Stimulated activated CD8-positive, alpha-beta memory T cell treated with anti-CD3 and anti-CD28 coated beads, Interleukin-7, amount 100 ng/mL, for 1 hour (primary cell): Measurements from ENCODE around the gene KRT4.

Experiments
- DNase-seq, 2 donors: peaks; one replicate each; pipeline ENCODE4 v3.0.0-alpha.2; 2020; ENCODE audit warnings: low read depth in 2 of 2

KRT4 gene

DNA sequence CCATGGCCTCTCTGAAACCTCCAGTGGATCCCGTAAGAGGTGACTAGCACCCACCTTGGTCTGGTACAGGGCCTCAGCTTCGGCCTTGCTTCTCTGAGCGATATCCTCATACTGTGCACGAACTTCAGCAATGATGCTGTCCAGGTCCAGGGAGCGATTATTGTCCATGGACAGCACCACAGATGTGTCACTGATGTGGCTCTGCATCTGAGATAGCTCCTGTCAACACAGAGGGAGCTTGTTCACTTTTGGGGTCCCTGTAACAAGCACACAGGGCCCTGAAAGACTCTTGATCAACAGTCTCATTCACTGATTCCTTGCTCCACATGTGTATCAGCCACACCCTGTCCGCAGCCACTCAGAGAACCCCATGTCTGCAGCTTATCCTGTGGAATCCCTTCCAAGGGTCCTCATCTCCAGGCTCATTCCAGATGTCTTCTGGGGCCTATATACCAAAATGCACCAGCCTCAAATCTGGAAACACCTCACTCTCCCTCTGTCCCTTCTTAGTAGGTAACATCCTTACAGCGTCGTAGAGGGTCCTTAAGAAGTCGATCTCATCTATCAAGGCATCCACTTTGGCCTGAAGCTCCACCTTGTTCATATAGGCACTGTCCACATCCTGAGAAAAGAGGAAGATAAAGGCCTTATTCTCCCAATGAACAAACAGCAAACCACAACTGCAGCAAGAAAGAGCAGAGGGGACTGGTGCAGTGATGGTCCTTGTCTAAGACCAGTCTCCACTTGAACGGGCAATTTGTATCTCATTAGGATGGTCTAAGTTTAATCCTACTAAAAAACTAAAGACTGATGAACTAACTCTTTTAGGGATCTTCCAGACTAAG, 21.5 kb downstream of the KRT4 start:
- DNase-seq = no peak

DNA sequence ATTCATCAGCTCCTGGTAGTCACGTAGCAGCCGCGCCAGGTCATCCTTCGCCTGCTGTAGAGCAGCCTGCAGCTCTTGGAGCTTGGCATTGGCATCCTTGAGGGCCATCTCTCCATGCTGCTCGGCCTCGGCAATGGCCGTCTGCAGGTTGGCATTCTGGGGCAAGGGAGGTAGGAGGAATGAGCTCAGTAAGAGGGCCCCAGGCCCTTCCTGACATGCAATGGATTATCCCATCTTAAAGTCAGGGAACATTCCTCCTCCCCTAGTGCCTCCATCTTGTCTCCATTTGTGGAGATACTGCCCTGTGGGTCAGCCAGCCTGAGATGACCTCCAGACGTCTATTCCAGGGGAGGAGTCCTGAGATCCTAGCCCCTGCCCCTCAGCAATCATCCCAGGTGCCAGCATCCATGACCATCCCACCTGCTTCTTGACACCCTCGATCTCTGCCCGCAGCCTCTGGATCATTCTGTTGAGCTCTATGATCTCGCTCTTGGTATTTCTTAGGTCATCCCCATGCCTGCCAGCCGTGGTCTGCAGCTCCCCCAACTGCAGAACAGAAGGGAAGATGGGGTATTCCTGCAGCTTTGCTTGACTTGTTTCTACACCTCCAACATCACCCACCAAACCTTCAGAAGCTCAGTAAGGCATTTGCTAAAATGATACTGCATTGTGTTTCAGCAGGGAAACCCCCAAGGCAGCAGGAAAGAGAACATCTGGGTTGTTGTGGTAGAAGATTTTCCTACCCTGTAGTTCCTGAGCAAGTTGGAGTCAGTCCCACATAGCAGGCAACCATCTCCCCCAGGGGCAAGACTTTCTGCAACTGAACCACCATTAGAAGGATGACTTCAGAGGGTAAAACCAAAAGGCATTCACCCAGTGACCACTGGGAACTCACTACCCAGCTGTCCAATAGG, 22.4 kb downstream of the KRT4 start:
- DNase-seq = no peak

DNA sequence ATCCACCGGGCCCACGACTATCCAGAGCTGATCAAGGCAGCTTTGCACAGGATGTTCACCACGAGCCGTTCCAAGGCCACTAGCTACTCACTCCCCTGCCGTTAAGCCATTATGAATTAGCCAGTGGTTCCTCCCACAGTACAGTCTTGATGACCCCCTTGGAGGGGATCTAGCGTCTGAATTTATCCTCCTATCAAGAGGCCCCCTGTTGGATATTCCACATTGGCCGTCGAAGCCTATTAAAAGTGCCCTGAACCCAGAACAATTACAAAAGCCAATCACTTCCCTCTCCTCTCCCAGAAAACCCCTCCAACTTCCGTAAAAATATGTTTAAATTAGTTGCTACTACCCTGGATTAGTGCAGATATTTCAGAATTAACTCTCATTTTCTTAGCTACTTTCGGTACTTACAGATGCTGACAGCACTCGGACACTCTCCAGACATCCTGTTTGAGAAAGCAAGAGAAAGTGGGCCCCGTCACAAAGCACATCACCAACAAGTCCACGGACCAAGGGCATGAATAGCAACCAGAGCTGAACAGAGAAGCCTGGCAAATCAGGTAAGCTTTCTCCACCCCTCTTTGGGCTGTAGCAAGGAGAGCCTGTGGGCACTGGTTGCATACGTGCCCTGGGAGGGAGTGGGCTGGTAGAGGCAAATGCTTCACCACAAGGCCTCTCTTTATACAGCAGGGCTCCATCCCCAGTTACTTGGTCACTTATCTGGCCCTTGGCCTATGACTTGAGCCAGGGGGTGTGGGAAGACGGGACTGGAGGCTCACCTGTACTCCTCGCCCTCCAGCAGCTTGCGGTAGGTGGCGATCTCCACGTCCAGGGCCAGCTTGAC, 23.3 kb downstream of the KRT4 start:
- DNase-seq = no peak

DNA sequence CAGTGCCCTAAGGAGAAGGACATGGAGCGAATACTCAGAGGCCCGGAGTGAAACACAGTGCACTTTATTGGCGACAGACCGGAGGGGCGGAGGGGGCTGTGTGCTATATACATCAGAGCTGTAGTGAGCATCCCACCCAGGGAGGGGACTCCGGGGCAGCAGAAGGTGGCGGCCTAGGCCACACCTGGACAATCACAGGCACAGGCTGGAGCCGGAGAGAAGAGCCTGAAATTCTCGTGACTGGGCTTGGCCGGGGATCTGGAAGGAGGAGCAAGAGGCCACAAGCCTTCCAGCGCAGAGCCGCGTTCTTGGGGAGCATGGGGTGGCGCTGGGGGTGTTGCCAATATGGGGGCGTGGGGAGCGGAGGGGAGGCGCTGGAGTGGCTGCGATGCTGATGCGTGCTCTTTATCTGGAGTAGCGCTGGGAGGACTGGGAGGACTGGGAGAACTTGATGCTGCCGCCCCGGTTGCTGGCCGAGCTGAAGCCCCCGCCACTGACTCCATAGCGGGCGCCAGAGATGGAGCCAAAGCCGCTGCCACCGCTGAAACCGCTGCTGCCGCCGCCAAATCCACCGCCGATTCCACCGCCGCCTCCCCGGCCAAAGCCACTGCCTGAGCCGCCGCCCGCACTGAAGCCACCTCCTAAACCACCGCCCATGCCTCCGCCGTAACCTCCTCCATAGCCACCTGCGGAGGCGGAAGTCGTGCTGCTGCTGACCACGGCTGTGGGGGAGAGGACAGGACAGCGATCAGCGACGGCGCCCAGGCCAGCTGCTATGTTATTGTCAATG, 24.1 kb downstream of the KRT4 start:
- no peak for DNase-seq

DNA sequence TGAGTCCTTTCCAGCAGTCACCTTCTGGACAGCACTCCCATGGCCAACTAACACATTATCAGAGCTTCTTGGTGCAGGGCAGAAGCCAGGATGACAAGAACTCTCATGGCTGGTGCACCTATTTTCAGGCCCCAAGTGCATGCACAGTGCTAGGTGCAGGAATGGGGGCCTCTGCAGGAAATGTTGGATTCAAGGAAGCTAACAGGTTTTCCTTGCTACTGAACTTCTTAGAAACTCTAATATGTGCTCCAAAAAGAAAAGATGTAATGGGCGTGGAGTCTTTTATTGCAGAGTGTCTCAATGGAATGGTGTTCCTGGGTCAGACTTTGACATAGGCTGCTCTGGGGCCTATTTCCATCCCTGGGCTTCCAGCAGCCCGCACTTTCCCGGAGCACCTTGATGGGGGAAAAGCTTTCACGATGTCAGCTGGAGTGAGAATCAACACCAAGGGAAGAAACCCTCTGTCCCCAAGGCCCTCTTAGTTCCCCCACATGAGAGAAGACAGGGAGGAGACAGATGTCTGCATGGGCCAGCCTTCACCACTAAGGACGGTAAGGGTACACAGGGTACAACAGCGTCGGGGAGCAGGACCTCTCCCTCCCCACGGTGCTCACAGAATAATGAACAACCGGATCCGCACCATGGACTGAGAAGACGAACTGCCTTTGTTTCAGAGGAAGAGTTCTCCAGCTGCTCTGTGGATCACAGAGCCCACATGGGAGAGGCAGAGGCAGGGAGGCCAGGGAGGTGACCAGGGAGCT, 24.9 kb downstream of the KRT4 start:
- DNase-seq = no peak

DNA sequence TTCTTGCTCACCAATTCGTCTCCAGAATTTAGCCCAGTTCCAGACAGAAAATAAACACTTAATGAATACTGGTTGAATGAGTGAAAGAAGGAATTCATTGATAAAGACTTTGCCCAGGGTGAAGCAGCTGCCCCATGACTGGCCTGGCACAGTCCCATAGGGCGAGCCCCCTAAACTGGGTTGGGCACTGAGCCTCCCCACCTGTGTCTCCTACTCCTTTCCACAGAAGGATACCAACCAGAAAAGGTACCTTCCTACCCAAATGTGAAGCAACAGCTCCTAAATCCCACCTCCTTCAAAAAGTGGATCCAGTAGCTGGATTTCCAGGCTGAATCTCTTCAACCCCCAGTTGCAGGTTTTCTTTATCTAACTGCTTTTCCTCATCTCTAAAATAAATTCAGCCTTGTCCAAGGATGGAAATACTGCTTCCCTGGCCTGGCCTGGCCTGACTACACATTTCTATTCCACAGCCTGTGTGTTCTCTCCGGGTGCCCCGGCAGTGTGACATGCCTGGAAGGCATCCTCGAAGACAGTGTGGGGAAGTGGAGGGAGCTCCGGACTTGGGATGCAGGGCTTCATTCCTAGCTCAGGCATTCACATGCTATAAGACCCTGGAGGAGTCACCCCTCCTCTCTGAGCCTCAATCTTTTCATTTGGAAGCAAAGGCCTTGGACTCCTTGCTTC, 25.6 kb downstream of the KRT4 start:
- no peak for DNase-seq

DNA sequence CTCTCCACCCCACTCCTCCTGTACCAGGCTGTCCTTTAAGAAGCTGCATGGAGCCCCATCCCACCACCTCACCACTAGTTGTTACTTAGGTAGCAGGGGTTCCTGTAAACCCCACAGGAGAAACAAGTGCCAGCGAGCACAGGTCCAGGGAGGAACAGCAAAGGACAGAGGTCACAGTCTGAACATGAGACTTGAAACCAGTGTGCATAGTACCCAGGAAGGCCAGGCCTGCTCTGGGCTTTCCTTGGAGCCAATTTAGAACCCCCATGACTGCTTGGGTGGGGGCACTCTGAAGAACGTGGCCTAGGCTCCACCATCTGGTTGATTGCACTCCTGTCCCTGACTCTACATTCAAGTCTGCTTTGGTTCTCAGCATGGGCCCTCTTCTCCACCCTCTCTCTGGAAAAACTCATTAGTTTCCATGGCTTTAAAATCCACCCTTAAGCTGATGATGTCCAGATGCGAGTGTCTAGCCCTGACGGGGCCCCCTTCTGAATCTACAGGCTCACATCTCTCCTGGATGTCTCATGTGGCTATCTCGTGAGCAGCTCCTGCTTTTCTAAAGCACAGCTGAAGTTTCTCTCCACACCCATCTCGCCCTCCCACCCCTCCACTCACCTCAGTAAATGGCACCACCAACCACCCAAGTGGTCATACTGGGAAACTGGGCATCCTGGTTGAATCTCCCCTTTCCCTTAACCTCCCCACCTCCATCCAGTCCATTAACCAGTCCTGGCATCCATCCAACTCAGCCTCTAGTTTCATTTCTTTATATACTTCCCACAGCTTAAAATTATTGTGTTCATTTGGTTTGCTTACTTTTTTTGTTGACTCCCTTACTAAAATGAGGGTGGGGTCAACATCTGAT, 26.4 kb downstream of the KRT4 start:
- DNase-seq = no peak

DNA sequence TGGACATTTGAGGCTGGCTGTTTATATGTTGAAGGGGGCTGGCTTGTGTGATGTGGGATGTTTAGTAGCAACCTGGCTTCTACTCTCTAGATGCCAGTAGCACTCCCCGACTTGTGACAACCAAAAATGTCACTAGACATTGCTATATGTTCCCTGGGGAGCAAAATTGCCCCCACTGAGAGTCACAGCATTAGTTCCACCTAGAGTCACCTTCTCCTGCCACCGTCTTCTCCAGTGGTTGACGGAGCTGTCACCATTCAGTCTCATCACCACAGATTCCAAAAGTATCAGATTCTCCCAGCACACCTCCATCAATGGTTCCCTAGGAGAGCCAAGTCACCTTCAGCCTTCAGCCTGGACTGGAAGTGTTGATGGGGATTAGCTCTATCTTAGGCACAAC, 29.0 kb downstream of the KRT4 start:
- DNase-seq = no peak

DNA sequence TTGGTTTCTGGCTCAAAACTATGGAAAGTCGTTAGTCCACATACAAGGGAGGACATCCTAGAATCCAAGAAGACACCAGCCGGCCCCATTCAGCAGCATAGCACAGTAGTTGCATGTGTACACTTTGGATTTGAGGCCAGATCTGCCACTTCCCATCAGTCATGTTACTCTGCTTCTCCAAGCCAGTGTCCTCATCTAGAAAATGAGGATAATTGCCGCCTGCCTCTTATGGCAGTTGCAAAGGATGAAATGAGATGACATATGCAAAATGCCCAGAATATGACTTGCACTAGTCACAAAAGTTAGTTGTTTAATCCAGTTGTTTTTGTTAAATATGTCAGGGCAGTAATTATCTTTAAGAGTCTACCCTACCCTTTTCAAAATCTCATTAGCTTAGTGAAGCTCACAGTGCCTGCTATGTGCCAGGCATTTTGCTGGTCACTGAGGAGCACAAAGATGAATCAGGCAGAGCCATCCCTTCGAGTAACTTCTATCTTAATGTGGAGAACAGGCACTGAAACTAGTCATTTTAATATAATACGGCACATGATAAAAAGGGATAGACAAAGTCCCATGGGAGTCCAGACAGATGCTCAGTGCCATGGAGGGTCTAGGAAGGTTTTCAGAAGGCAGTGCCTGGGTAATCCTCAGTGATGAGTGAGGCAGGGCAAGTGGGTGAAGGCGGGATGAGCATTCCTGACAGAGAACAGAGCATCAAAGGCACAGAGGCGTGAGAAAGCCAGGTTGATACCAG, 30.2 kb downstream of the KRT4 start:
- no peak for DNase-seq

DNA sequence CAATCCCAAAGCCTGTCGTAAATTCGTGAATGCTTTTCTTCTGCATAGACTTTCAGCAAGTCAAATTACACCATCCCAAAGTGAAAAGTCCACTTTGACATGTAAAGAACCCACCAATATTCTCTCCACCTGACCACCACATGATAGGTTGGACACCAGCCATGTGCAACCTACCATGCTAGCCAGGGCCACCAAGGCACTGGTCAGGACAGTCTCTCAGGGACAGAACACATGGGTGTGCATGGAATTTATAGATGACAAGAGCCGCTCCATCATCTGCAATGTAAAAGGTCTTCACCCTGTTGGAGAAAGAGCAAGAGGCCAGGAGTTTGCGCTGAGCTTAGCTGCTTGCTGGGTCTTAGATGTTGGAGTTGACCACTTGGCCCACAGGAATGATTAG, 31.4 kb downstream of the KRT4 start:
- no peak for DNase-seq

DNA sequence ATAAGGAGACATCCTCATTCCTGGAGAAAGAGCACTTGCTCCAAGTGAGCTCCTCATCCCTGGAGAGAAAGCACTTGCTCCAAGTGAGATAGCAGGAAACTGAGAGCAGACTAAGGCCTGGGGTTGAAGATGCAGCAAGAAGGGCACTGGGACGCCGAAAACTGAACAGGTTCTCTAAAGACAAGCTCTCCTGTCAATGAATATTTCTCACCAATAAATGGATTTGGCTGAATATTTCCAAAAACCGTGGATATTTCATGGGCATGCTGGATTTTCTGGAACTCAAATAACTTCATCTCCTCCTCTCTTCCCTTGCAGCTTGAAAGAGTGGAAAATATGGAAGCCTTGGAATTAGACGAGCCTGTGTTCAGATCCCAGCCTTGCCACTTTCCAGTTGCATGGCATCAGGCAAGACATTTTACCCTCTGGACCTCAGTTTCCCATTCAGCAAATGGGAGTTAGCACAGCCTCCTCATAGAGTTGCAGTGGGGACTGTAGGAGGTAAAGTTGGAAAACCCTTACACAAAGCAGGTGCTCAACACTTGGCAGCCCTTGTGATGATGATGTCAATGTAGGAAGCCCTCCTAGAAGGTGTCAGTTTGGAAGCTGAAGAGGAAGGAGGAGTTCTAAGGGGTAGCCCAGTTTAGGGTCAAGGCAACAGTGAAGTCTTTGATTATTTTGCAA, 32.4 kb downstream of the KRT4 start:
- no peak for DNase-seq

DNA sequence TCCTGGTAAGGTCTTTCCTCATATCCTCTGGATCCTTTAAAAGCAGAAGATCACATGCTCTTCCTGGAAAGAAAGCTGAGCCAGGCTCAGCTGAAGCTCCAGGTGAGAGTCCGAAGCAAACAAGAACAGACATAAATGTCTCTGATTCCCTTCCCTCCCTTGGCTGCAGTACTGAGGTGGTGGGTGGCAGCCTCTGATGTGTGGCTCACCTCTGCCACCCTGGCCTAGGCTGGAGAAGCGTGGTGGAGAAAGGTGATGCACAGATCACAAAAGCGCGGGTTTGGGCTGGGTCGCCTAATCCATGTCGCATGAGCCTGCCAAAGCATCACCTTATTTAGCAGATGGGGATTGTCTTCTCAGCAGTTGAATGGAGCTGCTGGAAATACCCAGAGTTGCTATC, 34.0 kb downstream of the KRT4 start:
- no peak for DNase-seq

DNA sequence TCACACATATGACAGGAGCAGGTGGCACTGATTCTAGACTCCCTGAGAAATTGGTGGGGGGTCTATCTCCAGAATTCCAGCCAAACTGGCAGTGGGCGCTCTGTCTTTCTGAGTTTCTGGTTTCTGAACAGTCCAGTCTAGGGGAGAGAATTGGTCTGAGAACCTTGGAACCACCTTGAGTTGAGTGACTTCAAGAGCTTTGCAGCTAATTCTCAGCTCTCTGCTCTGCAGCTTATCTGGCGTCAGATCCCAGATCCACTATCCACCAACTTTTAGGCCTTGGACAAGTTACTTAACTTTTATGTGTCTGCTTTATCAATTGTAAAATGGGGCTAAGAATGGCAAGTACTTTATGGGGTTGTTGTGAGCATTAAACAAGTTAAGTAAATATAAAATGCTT, 35.1 kb downstream of the KRT4 start:
- no peak for DNase-seq

DNA sequence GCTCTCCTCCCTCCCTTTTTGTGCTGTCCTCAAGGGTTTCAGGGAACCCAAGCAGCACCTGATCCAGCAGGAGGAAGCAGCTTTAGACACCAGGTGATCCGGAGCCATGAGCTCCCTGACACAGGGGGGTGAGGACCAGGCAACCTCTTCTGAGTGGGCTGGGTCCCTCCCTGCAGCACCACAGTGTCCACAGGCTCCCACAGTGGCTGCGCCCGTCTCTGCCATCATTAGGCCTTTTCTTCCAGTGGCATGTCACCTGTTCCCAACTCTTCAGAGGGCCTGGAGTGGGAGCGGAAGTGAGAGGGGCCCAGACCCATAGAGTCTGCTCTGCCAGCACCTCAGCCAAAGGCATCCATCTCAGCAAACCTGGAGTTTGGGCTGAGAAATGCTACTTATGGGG, 36.4 kb downstream of the KRT4 start:
- no peak for DNase-seq

DNA sequence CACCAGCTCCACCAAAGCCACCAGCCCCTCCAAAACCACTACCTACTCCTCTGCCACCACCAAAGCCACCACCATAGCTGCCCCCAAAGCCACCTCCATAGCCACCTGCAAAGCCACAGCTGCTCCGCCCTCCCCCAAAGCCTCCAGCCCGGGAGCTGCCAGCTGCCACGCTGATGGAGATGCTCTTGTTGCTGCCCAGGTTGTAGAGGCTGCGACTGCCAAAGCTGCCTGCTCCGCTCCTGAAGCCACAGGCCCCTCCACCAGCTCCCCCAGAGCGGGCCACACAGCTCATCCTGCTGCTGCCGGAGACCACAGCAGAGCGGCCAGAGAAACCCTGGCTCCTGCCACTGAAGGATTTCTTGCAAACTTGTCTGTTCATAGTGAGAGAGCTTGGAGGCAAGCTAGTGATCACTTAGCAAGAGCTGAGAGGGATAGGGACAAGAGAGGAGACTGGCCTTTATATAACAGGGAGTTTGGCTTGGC, 37.0 kb downstream of the KRT4 start, which contains the start of gene KRT76:
TSS of gene KRT76 (minus strand) at position 433 of the 483 bp plus-strand sequence. CDS start at position 379, 54 bp downstream.
- no peak for DNase-seq

DNA sequence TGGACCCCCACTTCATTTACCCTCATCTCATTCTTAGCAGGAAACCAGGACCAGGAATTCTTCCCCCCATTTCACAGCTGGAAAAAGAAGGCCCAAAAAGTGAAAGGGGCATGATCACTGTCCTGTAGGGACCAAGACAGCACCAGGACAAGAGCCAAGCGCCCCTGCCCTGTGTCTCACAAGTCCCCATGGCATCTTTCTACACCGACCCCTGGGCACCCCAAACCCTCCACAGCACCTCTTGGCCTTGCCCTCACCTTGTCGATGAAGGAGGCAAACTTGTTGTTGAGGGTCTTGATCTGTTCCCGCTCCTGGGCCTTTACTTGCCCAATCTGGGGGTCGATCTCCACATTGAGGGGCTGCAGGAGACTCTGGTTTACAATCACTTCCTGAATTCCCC, 37.5 kb downstream of the KRT4 start:
- DNase-seq = no peak

DNA sequence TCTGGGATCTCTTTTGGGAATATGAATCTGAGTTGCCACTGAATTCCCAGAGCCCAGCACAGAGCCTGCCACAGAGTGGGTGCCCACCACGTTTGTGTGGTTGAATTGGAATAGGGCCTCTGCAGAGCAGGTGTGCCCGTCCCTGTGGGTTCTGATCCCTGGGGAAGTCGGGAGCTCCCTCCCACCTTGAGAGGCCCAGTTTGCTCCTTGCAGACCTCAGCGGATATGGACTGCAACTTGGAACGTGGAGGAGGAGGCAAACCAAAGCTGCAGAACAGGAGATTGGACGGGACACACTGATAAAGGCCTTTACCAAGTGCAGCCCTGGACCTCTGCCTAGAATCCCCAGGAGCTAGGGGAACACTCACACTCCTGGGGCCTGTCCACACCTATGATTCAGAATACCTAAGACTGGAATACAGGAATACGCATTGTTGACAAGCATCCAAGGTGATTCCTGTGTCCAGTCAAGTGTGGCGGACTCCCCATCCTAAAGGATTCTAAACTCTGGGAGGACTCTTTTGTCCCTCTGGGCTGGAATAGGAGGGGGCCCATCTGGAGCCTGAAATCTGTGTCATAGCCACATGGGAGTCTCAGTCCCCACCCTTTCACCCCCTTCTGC, 39.2 kb downstream of the KRT4 start:
- no peak for DNase-seq
